ENCODE measurements around the gene MSMB. TPM values are rescaled to one million over a fixed set of nuclear protein-coding genes. Genes with fewer than 3 reads are reported as not detected.

MSMB gene
- total RNA-seq, 1 donor from 2014 or later: not detected

DNA sequence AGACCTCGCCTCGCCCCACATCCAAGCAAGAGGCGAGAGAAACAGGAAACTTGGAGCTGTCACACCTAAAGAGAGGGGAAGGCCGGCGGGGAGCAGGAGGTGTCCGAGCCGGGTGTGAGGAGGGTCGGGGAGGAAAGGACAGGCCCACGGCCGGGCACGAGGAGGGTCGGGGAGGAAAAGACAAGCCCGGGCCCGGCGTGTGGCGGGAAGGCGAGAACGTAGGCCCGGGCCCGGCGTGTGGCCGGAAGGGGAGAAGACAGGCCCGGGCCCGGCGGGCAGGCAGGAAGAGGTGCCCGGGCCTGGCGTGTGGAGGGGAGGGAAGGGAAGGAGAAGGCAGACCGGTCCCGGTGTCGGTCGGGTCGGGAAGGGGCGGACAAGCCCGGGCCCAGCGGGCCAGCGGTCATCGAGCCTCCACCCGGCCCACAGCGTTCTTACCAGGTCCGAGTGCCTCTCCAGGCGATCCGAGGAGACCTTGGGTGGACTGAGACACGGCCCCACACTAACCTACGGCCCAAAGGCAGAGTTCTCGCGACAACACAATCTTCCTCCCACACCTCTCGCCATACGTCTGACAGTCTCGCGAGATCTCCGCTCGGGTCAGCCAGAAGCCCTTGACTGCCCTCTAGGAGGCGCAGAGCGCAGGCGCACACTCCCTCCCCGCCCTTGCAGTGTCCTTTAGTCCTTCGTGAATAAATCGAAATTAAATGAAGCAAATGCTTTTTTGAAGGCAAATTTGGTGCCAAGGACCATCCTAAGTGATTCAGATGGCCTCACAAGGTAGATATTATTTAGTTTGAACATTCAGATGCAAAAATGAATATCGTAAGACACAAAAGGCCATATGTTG lies 15.8 kb downstream of the MSMB start, which contains the start of gene NCOA4:
NCOA4 (minus strand) TSS at position 533 of the 847 bp plus-strand sequence. CDS start 13,943 bp downstream, outside the sequence.
- H3K4me1 Mint-ChIP-seq (ENCODE audit: low read depth): peaks cover 51% of the 10 kb centered on the region

DNA sequence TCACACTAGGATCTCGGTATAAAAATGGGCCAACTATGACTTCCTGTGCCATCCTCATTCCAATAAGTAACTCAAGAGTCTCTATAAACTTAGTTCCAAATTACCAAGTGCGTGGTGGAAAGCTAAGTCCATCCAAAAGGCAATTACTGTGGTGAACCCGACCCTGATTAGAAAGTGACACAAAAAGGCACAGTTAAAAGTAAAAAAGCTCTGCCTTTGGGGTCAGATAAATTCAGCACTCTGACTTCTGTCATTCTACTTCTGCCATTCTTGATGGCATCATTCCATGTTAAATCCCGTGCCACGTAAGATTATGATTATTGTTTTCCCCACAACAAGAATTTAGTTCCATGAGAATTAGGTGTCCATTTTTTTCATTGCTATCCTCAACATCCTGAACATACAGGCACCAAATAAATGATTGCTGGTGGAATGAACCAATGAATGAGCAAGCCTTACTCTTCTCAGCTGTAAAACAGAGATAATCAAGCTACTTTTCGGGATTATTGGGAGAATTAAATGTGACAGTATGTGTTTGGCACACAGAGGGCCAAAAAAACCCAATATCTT lies 16.5 kb downstream of the MSMB start:
- TF ChIP-seq, protein P1, sequence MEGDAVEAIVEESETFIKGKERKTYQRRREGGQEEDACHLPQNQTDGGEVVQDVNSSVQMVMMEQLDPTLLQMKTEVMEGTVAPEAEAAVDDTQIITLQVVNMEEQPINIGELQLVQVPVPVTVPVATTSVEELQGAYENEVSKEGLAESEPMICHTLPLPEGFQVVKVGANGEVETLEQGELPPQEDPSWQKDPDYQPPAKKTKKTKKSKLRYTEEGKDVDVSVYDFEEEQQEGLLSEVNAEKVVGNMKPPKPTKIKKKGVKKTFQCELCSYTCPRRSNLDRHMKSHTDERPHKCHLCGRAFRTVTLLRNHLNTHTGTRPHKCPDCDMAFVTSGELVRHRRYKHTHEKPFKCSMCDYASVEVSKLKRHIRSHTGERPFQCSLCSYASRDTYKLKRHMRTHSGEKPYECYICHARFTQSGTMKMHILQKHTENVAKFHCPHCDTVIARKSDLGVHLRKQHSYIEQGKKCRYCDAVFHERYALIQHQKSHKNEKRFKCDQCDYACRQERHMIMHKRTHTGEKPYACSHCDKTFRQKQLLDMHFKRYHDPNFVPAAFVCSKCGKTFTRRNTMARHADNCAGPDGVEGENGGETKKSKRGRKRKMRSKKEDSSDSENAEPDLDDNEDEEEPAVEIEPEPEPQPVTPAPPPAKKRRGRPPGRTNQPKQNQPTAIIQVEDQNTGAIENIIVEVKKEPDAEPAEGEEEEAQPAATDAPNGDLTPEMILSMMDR (IDR thresholded peaks at IDR 0.05): no peak
- DNase-seq (ENCODE audit: low spot score): no peak
- Mint-ChIP-seq H3K4me3 (ENCODE audit: unreplicated experiment) (peak overlapping the region; percentile 90), H3K27ac (ENCODE audit: unreplicated experiment) (peak overlapping the region; percentile 97), H3K36me3 (ENCODE audit: low read depth) (peaks cover 2% of the 10 kb centered on the region), H3K27me3 (ENCODE audit: low read depth) (no peaks in the 10 kb centered on the region), H3K4me1 (ENCODE audit: low read depth) (peaks cover 57% of the 10 kb centered on the region), H3K9me3 (ENCODE audit: low read depth) (peaks cover 3% of the 10 kb centered on the region)

More for the DNA sequence above, 15.8 kb downstream of the MSMB start, which contains the start of gene NCOA4:
- peak; percentile 99 for DNase-seq (ENCODE audit: low spot score)
- H3K27me3 Mint-ChIP-seq (ENCODE audit: low read depth): no peaks in the 10 kb centered on the region
- peaks cover 2% of the 10 kb centered on the region for H3K36me3 Mint-ChIP-seq (ENCODE audit: low read depth)
- TF ChIP-seq, protein P1 (IDR thresholded peaks at IDR 0.05): peak; percentile 77
- H3K27ac Mint-ChIP-seq (ENCODE audit: unreplicated experiment): peak within 1 kb of the TSS; percentile 97
- H3K9me3 Mint-ChIP-seq (ENCODE audit: low read depth): peaks cover 3% of the 10 kb centered on the region
- H3K4me3 Mint-ChIP-seq (ENCODE audit: unreplicated experiment): peak within 1 kb of the TSS; percentile 90

DNA sequence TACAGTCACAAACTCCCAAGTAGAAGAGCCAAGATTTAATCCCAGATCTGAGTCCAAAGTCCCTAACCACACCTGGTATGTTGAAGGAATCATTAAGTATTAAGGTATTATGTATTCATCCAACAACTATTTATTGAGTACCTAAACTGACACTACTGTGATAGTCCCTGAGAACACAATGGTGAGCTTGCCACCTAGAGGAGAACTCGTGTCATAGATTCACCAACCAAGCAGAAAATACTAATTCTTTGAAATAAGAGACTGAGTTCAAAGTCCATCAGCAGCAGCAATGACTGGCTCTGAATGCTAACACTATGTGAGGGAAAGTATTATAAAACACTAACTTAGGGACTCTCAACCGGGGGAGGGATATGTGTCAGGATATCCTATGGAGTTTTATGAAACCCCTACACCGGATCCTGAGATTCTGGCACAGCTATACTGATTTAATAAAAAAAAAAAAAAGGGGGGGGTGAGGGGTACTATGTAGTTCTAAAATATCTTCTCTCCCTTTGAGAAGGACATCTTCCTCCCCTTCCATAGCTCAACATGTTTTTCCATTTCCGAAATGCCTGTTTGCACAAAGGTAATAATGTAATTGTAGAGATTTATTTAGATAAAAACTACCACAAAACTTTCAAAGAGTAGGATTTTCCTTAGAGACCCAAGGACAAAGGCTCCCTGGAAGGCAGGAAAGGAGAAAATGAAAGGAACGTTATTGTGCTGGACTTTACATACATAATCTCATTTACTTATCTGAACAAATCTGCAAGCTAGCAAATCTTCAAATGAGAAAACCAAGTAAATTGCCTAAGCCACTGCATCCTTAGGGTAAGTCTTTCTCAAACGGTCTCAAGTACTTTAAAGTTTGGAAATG lies 17.2 kb downstream of the MSMB start:
- peaks cover 3% of the 10 kb centered on the region for H3K9me3 Mint-ChIP-seq (ENCODE audit: low read depth)
- TF ChIP-seq, protein P1 (IDR thresholded peaks at IDR 0.05): peak; percentile 85
- H3K4me1 Mint-ChIP-seq (ENCODE audit: low read depth): peaks cover 63% of the 10 kb centered on the region
- H3K27ac Mint-ChIP-seq (ENCODE audit: unreplicated experiment): peak overlapping the region; percentile 97
- no peaks in the 10 kb centered on the region for H3K27me3 Mint-ChIP-seq (ENCODE audit: low read depth)
- H3K4me3 Mint-ChIP-seq (ENCODE audit: unreplicated experiment): peak overlapping the region; percentile 90
- no peak for DNase-seq (ENCODE audit: low spot score)
- H3K36me3 Mint-ChIP-seq (ENCODE audit: low read depth): peaks cover 2% of the 10 kb centered on the region

DNA sequence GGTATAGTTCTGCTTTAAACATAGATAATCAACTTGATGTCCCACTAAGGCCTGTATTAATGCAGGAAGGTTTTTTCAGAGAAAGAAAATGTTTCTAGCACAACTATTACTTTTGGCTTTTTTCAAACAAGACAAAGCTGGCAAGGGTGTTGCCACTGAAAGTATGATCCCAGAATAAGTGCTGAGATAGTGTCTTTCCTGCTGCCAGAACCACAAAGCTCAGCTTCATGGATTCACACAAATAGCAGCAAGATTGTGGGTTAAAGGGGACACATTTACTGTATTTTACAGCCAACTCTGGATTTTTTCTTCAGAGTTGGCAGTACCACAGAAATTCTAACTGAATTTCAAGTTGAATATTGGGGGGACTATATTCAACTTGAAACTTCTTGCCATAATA lies 20.0 kb downstream of the MSMB start:
- H3K27ac Mint-ChIP-seq (ENCODE audit: unreplicated experiment): peak overlapping the region; percentile 8
- no peak overlapping the region for H3K4me3 Mint-ChIP-seq (ENCODE audit: unreplicated experiment)
- peaks cover 81% of the 10 kb centered on the region for H3K4me1 Mint-ChIP-seq (ENCODE audit: low read depth)
- TF ChIP-seq, protein P1 (IDR thresholded peaks at IDR 0.05): no peak
- DNase-seq (ENCODE audit: low spot score): no peak
- H3K36me3 Mint-ChIP-seq (ENCODE audit: low read depth): peaks cover 2% of the 10 kb centered on the region
- peaks cover 3% of the 10 kb centered on the region for H3K9me3 Mint-ChIP-seq (ENCODE audit: low read depth)
- no peaks in the 10 kb centered on the region for H3K27me3 Mint-ChIP-seq (ENCODE audit: low read depth)

DNA sequence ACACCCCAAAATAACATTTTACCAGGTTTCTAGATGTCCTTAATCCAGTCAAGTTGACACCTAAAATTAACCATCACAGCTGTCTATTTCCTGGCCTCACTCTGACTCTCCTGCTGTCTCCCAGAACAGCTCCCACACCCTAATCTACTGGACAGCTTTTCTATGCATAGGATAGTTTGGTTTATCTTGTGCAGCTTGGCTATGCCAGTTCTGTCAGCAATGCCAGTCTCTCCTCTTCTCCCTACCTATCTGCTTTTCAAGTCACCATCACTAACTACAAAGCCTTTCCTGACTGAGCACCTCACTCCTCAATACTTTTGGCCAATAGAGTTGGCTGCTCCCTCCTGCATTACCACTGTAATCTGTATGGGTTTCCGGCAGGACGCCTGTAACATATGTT lies 20.7 kb downstream of the MSMB start:
- no peak for DNase-seq (ENCODE audit: low spot score)
- Mint-ChIP-seq H3K9me3 (ENCODE audit: low read depth) (no peaks in the 10 kb centered on the region), H3K27ac (ENCODE audit: unreplicated experiment) (peak overlapping the region; percentile 57), H3K4me1 (ENCODE audit: low read depth) (peaks cover 79% of the 10 kb centered on the region), H3K4me3 (ENCODE audit: unreplicated experiment) (no peak overlapping the region), H3K36me3 (ENCODE audit: low read depth) (no peaks in the 10 kb centered on the region), H3K27me3 (ENCODE audit: low read depth) (no peaks in the 10 kb centered on the region)
- TF ChIP-seq, protein P1 (IDR thresholded peaks at IDR 0.05): no peak
